IPS-20b (cell line): ENCODE results near the gene RPL39L.
"Not testable (repeated sequence)": the region's sequence is repeated elsewhere in the genome, so short reads cannot be mapped to it uniquely, and the experiment has no call there.

Source experiments
- H3K27ac ChIP-seq: one replicate; pipeline ENCODE4 v1.5.1; 2013; ENCODE audit warnings: low read length
- H3K27me3 ChIP-seq: 2 replicates; pipeline ENCODE4 v1.6.1; 2013; ENCODE audit warnings: mild to moderate bottlenecking, low read length, inconsistent platforms; ENCODE audit not compliant: insufficient read depth
- H3K36me3 ChIP-seq: 2 replicates; pipeline ENCODE4 v1.6.1; 2013; ENCODE audit warnings: low read depth, mild to moderate bottlenecking, inconsistent platforms, low read length, moderate library complexity; ENCODE audit not compliant: insufficient read depth
- H3K4me1 ChIP-seq: 2 replicates; pipeline ENCODE4 v1.6.1; 2013; ENCODE audit warnings: mild to moderate bottlenecking, control low read depth, inconsistent platforms, low read length, moderate library complexity; ENCODE audit not compliant: insufficient read depth
- H3K4me3 ChIP-seq: 2 replicates; pipeline ENCODE4 v1.5.1; 2013; ENCODE audit warnings: mild to moderate bottlenecking, low read length, inconsistent platforms
- H3K9ac ChIP-seq: 2 replicates; pipeline ENCODE4 v1.6.1; 2013; ENCODE audit warnings: low read depth, mild to moderate bottlenecking, inconsistent platforms, low read length, moderate library complexity
- H3K9me3 ChIP-seq: 2 replicates; pipeline ENCODE4 v1.6.1; 2013; ENCODE audit warnings: mild to moderate bottlenecking, low read depth, low read length, inconsistent platforms; ENCODE audit not compliant: insufficient read depth

RPL39L gene

GRCh38 chr3:187139126-187139894 is at the start of gene RPL39L:
Gene RPL39L, minus strand, starts transcription at chr3:187139496. Its CDS starts 18,196 bp downstream, at chr3:187121300.
- Histone ChIP-seq H3K4me3 (peak within 1 kb of the TSS; percentile 77), H3K9me3 (peaks cover under 1% of the 10 kb centered on the region), H3K27me3 (no peaks in the 10 kb centered on the region), H3K9ac (peak within 1 kb of the TSS; percentile 72), H3K27ac (no peak within 1 kb of the TSS), H3K36me3 (no peaks in the 10 kb centered on the region), H3K4me1 (no peaks in the 10 kb centered on the region)

- Histone ChIP-seq H3K27me3 (no peaks in the 10 kb centered on the region), H3K9me3 (no peaks in the 10 kb centered on the region), H3K4me3 (no peak overlapping the region), H3K4me1 (peaks cover 28% of the 10 kb centered on the region), H3K9ac (no peak overlapping the region), H3K27ac (no peak overlapping the region), H3K36me3 (no peaks in the 10 kb centered on the region)
These were observed 49.6 kb upstream of the RPL39L start for GRCh38 chr3:187188931-187189330.

GRCh38 chr3:187186801-187187421 is 47.6 kb upstream of the RPL39L start:
- Histone ChIP-seq H3K9ac (peak overlapping the region; percentile 1; the same call in 1 of the 2 replicates), H3K36me3 (no peaks in the 10 kb centered on the region), H3K27me3 (no peaks in the 10 kb centered on the region), H3K9me3 (no peaks in the 10 kb centered on the region), H3K4me1 (peaks cover 48% of the 10 kb centered on the region), H3K27ac (no peak overlapping the region), H3K4me3 (no peak overlapping the region)

- Histone ChIP-seq H3K4me1 (peaks cover 53% of the 10 kb centered on the region), H3K27me3 (no peaks in the 10 kb centered on the region), H3K9me3 (no peaks in the 10 kb centered on the region), H3K36me3 (no peaks in the 10 kb centered on the region), H3K9ac (peak overlapping the region; percentile 1; the same call in 1 of the 2 replicates), H3K4me3 (peak overlapping the region; percentile 6; the same call in 1 of the 2 replicates), H3K27ac (no peak overlapping the region)
These were observed 47.1 kb upstream of the RPL39L start for GRCh38 chr3:187186375-187186774.

- peak overlapping the region; percentile 34; the same call in 1 of the 2 replicates for H3K4me3 ChIP-seq
- H3K27me3 ChIP-seq: no peaks in the 10 kb centered on the region
- no peaks in the 10 kb centered on the region for H3K36me3 ChIP-seq
- no peaks in the 10 kb centered on the region for H3K9me3 ChIP-seq
- peak overlapping the region; percentile 66; the same call in 1 of the 2 replicates for H3K9ac ChIP-seq
- H3K4me1 ChIP-seq: peaks cover 56% of the 10 kb centered on the region
- H3K27ac ChIP-seq: no peak overlapping the region
These were observed 46.5 kb upstream of the RPL39L start for GRCh38 chr3:187185759-187186158.

GRCh38 chr3:187183903-187184302 is 44.6 kb upstream of the RPL39L start:
- Histone ChIP-seq H3K9ac (peak overlapping the region; percentile 22; the same call in 1 of the 2 replicates), H3K27me3 (no peaks in the 10 kb centered on the region), H3K27ac (no peak overlapping the region), H3K36me3 (no peaks in the 10 kb centered on the region), H3K9me3 (no peaks in the 10 kb centered on the region), H3K4me3 (no peak overlapping the region), H3K4me1 (peaks cover 56% of the 10 kb centered on the region)

GRCh38 chr3:187183210-187183862 is 44.0 kb upstream of the RPL39L start:
- H3K27me3 ChIP-seq: no peaks in the 10 kb centered on the region
- H3K27ac ChIP-seq: peak overlapping the region; percentile 71
- peaks cover 56% of the 10 kb centered on the region for H3K4me1 ChIP-seq
- H3K9me3 ChIP-seq: no peaks in the 10 kb centered on the region
- H3K36me3 ChIP-seq: no peaks in the 10 kb centered on the region
- H3K9ac ChIP-seq: peak overlapping the region; percentile 22; the same call in 1 of the 2 replicates
- H3K4me3 ChIP-seq: no peak overlapping the region

- Histone ChIP-seq H3K36me3 (no peaks in the 10 kb centered on the region), H3K27me3 (no peaks in the 10 kb centered on the region), H3K4me1 (peaks cover 45% of the 10 kb centered on the region), H3K4me3 (no peak overlapping the region), H3K27ac (no peak overlapping the region), H3K9me3 (no peaks in the 10 kb centered on the region), H3K9ac (peak overlapping the region; percentile 37)
These were observed 42.3 kb upstream of the RPL39L start for GRCh38 chr3:187181454-187182170.

GRCh38 chr3:187172929-187173328 is 33.6 kb upstream of the RPL39L start:
- Histone ChIP-seq H3K4me3 (no peak overlapping the region), H3K9me3 (no peaks in the 10 kb centered on the region), H3K9ac (no peak overlapping the region), H3K27ac (no peak overlapping the region), H3K4me1 (peaks cover 6% of the 10 kb centered on the region), H3K27me3 (no peaks in the 10 kb centered on the region), H3K36me3 (peaks cover 23% of the 10 kb centered on the region)

- not testable (repeated sequence) for H3K4me1 ChIP-seq, H3K9me3 ChIP-seq, H3K27me3 ChIP-seq, H3K9ac ChIP-seq, H3K27ac ChIP-seq, H3K4me3 ChIP-seq
- H3K36me3 ChIP-seq: peaks cover 23% of the 10 kb centered on the region
These were observed 31.6 kb upstream of the RPL39L start for GRCh38 chr3:187170911-187171310.

GRCh38 chr3:187169231-187169960 is 30.1 kb upstream of the RPL39L start:
- Histone ChIP-seq H3K27ac (no peak overlapping the region), H3K9ac (no peak overlapping the region), H3K4me3 (no peak overlapping the region), H3K36me3 (peaks cover 17% of the 10 kb centered on the region), H3K27me3 (no peaks in the 10 kb centered on the region), H3K4me1 (peaks cover 14% of the 10 kb centered on the region), H3K9me3 (no peaks in the 10 kb centered on the region)
